Measurements from ENCODE around the gene CEMIP.

- TF ChIP-seq CTCF (IDR thresholded peaks at IDR 0.05; ENCODE audit: insufficient read depth, low read length, poor library complexity, severe bottlenecking), result no peak
- TF ChIP-seq EZH2phosphoT487 (conservative IDR thresholded peaks at IDR 0.05; ENCODE audit: low read length), result no peak
Measured at GRCh38 chr15:80752204-80752603, 27.0 kb upstream of the CEMIP start.

All from SU-DHL-6 (cell line).